Measurements from ENCODE around the gene LONP2.
"Not testable (repeated sequence)": the region's sequence is repeated elsewhere in the genome, so short reads cannot be mapped to it uniquely, and the experiment has no call there.

The LONP2 gene

GRCh38 chr16:48236286-48236685 lies 7.8 kb upstream of the LONP2 start:
- no peak for DNase-seq (ENCODE audit: low read depth)

- DNase-seq (ENCODE audit: low read depth), result not testable (repeated sequence)
Measured at GRCh38 chr16:48240147-48240546, 4.0 kb upstream of the LONP2 start.

GRCh38 chr16:48244863-48245195 lies 729 bp downstream of the LONP2 start:
- no peak for DNase-seq (ENCODE audit: low read depth)

- DNase-seq (ENCODE audit: low read depth), result no peak
Measured at GRCh38 chr16:48246066-48246465, 2.0 kb downstream of the LONP2 start.

GRCh38 chr16:48247311-48247710 lies 3.2 kb downstream of the LONP2 start, which contains the start of gene ABCC11:
Gene ABCC11 (minus strand): TSS chr16:48247539. CDS start chr16:48231921, 15,618 bp downstream.
- no peak for DNase-seq (ENCODE audit: low read depth)

- no peak for DNase-seq (ENCODE audit: low read depth)
Measured at GRCh38 chr16:48250520-48251278, 6.6 kb downstream of the LONP2 start.

GRCh38 chr16:48252013-48252412 lies 7.9 kb downstream of the LONP2 start:
- no peak for DNase-seq (ENCODE audit: low read depth)

GRCh38 chr16:48256579-48257177 lies 12.6 kb downstream of the LONP2 start:
- DNase-seq (ENCODE audit: low read depth), result no peak

- no peak for DNase-seq (ENCODE audit: low read depth)
Measured at GRCh38 chr16:48261569-48261968, 17.5 kb downstream of the LONP2 start.

GRCh38 chr16:48262631-48263030 lies 18.5 kb downstream of the LONP2 start:
- no peak for DNase-seq (ENCODE audit: low read depth)

GRCh38 chr16:48269011-48269410 lies 24.9 kb downstream of the LONP2 start:
- no peak for DNase-seq (ENCODE audit: low read depth)

GRCh38 chr16:48271728-48272127 lies 27.6 kb downstream of the LONP2 start:
- no peak for DNase-seq (ENCODE audit: low read depth)

GRCh38 chr16:48272837-48273421 lies 28.8 kb downstream of the LONP2 start:
- no peak for DNase-seq (ENCODE audit: low read depth)

- DNase-seq (ENCODE audit: low read depth), result no peak
Measured at GRCh38 chr16:48274476-48274875, 30.4 kb downstream of the LONP2 start.

- DNase-seq (ENCODE audit: low read depth), result no peak
Measured at GRCh38 chr16:48276102-48276501, 32.0 kb downstream of the LONP2 start.

GRCh38 chr16:48277158-48277557 lies 33.1 kb downstream of the LONP2 start:
- no peak for DNase-seq (ENCODE audit: low read depth)

- DNase-seq (ENCODE audit: low read depth), result no peak
Measured at GRCh38 chr16:48279199-48279598, 35.1 kb downstream of the LONP2 start.

- no peak for DNase-seq (ENCODE audit: low read depth)
Measured at GRCh38 chr16:48280546-48280945, 36.4 kb downstream of the LONP2 start.

GRCh38 chr16:48282636-48283263 lies 38.6 kb downstream of the LONP2 start:
- DNase-seq (ENCODE audit: low read depth), result no peak

GRCh38 chr16:48284772-48285409 lies 40.8 kb downstream of the LONP2 start:
- DNase-seq (ENCODE audit: low read depth), result no peak

- DNase-seq (ENCODE audit: low read depth), result no peak
Measured at GRCh38 chr16:48287239-48287638, 43.1 kb downstream of the LONP2 start.

GRCh38 chr16:48291303-48291702 lies 47.2 kb downstream of the LONP2 start:
- DNase-seq (ENCODE audit: low read depth), result no peak

- no peak for DNase-seq (ENCODE audit: low read depth)
Measured at GRCh38 chr16:48291754-48292153, 47.7 kb downstream of the LONP2 start.
